Omental fat pad (tissue), 4 donors: ENCODE data around the gene NAT16. TPM values are rescaled to one million over a fixed set of nuclear protein-coding genes. Genes with fewer than 3 reads are reported as not detected.

ENCODE experiments used
- ATAC-seq: fragments of 150-250 bp; one replicate; pipeline ENCODE4 v1.9.1; 2016; ENCODE audit warnings: mild to moderate bottlenecking, moderate library complexity; ENCODE audit not compliant: low FRiP score
- DNase-seq: peaks from one replicate; pipeline ENCODE4 v3.0.0-alpha.2; 2019; ENCODE audit warnings: low spot score
- CTCF ChIP-seq, 3 donors: fragments of 450-650 bp; IDR thresholded peaks; one replicate each; pipeline ENCODE4 v1.5.1; 2016 to 2017; ENCODE audit warnings: antibody characterized with exemption in 3 of 3, mild to moderate bottlenecking in 3 of 3, moderate library complexity in 2 of 3
- total RNA-seq, 4 donors: library from RNA; depleted of rRNA; stranded (reverse); fragments of >200 nt; gene quantifications; one replicate each; pipeline ENCODE4 v1.1.0, GENCODE V29; 2016

NAT16 gene
- total RNA-seq, 4 donors from 2014 or later, result 0.09 TPM; not detected in 3

GRCh38 chr7:101162551-101163278, 17.4 kb downstream of the NAT16 start:
- no peak for TF ChIP-seq CTCF (IDR thresholded peaks at IDR 0.05)
- DNase-seq (no peak), ATAC-seq (no peak)

GRCh38 chr7:101161692-101162471, 18.2 kb downstream of the NAT16 start:
- DNase-seq (no peak), ATAC-seq (no peak)
- no peak for TF ChIP-seq CTCF (IDR thresholded peaks at IDR 0.05)

- DNase-seq (no peak), ATAC-seq (no peak)
- TF ChIP-seq CTCF (IDR thresholded peaks at IDR 0.05), result no peak
Measured at GRCh38 chr7:101160910-101161309, 19.2 kb downstream of the NAT16 start.

GRCh38 chr7:101159696-101160674, 20.1 kb downstream of the NAT16 start:
- no peak for ATAC-seq
- no peak for TF ChIP-seq CTCF (IDR thresholded peaks at IDR 0.05)
- no peak for DNase-seq

- DNase-seq, result no peak
- TF ChIP-seq CTCF (IDR thresholded peaks at IDR 0.05), result no peak
- ATAC-seq, result no peak
Measured at GRCh38 chr7:101156866-101157589, 23.1 kb downstream of the NAT16 start.

- DNase-seq (no peak), ATAC-seq (no peak)
- TF ChIP-seq CTCF (IDR thresholded peaks at IDR 0.05), result no peak
Measured at GRCh38 chr7:101156277-101156676, 23.8 kb downstream of the NAT16 start.
